ENCODE results near the gene UBE2QL1.
"Not testable (repeated sequence)": the region's sequence is repeated elsewhere in the genome, so short reads cannot be mapped to it uniquely, and the experiment has no call there.

UBE2QL1 gene

DNA sequence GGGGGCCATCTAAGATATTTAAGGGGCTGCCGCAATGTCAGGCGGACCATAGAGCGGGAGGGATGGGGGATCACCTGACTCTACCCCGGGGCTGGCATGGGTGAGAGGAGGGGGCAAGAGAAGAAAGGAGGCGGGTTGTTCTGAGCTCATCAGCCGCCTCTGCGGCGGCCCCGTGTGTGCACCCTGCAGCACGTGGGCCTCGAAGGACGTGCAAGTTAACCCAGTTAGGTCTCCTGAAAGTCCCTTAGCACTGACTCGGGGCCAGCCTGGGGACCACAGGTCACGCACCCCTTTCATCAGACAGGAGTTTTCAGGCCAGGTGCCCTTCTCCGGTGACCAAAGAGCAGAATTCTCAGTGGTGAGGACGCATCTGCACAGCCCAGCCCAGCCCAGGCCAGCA is 58.0 kb downstream of the UBE2QL1 start:
- TF ChIP-seq, protein P1, sequence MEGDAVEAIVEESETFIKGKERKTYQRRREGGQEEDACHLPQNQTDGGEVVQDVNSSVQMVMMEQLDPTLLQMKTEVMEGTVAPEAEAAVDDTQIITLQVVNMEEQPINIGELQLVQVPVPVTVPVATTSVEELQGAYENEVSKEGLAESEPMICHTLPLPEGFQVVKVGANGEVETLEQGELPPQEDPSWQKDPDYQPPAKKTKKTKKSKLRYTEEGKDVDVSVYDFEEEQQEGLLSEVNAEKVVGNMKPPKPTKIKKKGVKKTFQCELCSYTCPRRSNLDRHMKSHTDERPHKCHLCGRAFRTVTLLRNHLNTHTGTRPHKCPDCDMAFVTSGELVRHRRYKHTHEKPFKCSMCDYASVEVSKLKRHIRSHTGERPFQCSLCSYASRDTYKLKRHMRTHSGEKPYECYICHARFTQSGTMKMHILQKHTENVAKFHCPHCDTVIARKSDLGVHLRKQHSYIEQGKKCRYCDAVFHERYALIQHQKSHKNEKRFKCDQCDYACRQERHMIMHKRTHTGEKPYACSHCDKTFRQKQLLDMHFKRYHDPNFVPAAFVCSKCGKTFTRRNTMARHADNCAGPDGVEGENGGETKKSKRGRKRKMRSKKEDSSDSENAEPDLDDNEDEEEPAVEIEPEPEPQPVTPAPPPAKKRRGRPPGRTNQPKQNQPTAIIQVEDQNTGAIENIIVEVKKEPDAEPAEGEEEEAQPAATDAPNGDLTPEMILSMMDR (IDR thresholded peaks at IDR 0.05; ENCODE audit: borderline replicate concordance, insufficient read depth, low read depth, low read length), result no peak
- H3K4me3 ChIP-seq (ENCODE audit: low read depth, low read length), result no peak overlapping the region

DNA sequence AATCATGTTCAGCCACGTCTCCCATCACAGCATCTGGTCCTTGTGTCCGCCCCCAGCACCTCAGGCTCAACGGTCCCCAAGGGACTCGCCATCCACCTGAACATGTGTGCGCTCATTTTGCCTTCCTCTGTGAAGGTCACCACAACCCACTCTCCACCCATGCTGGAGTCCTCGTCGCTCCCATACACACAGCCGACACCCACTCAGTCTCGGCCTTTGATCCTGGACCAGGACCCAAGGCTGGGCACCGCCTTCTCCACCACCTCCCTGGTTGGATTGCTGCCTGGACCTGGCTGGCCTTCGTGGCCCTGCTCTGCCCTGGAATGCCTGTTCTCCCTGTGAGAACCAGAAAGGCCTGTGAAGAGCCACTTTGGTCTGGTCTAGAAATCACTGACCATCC is 60.3 kb downstream of the UBE2QL1 start:
- TF ChIP-seq, protein P1 (IDR thresholded peaks at IDR 0.05; ENCODE audit: borderline replicate concordance, insufficient read depth, low read depth, low read length), result no peak
- no peak overlapping the region for H3K4me3 ChIP-seq (ENCODE audit: low read depth, low read length)

- H3K4me3 ChIP-seq (ENCODE audit: low read depth, low read length), result no peak overlapping the region
- TF ChIP-seq, protein P1 (IDR thresholded peaks at IDR 0.05; ENCODE audit: borderline replicate concordance, insufficient read depth, low read depth, low read length), result no peak
Measured at GRCh38 chr5:6510132-6510531, 61.5 kb downstream of the UBE2QL1 start.

GRCh38 chr5:6510973-6511372 is 62.3 kb downstream of the UBE2QL1 start:
- H3K4me3 ChIP-seq (ENCODE audit: low read depth, low read length), result no peak overlapping the region
- TF ChIP-seq, protein P1 (IDR thresholded peaks at IDR 0.05; ENCODE audit: borderline replicate concordance, insufficient read depth, low read depth, low read length), result no peak

DNA sequence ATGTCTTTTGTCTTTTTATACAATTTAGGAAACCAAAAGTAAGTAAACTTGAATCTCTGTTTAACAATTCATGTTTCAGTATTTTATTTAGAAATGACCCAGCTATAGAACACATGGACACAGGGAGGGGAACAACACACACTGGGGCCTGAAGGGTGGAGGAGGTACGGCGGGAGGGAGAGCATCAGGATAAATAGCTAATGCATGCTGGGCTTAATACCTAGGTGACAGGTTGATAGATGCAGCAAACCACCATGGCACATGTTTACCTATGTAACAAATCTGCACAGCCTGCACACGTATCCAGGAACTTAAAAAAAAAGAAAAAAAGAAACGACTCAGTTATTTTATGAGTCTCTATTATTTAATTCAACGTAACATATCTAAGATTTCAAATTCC is 67.2 kb downstream of the UBE2QL1 start:
- H3K4me3 ChIP-seq (ENCODE audit: low read depth, low read length), result not testable (repeated sequence)

DNA sequence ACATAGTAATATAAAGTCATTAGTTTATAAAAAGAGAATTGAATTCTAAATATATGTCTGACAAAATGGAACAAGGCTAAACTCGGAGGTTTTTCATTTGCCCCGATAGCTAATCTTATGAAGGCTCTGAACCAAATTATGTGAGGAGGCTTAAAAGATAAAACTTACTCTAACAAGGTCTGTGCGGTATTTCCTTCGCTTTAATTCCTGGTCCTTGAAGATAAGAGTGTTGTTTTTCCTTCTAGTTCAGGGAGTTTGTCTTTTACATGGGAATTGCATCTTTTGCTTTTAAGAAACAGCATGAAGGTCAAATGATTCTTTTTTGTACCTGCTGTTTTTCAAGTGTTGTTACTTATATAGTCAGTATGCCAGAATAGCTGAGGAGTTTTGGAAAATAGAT is 68.2 kb downstream of the UBE2QL1 start:
- TF ChIP-seq, protein P1 (IDR thresholded peaks at IDR 0.05; ENCODE audit: borderline replicate concordance, insufficient read depth, low read depth, low read length), result no peak
- H3K4me3 ChIP-seq (ENCODE audit: low read depth, low read length), result no peak overlapping the region

DNA sequence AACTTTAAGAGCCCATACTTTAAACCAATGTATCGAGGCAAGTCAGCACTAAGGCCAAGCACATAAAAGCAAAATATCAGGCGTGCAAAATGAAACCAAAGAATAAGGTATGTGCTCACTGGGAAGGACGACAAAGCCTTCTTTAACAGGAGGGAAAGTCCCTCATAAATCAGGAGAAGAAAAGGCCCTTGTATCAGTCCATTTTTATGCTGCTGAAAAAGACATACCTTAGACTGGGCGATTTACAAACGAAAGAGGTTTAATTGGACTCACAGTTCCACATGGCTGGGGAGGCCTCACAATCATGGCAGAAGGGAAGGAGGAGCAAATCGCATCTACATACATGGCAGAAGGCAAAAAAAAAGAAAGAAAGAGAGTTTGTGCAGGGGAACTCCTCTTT is 68.9 kb downstream of the UBE2QL1 start:
- no peak overlapping the region for H3K4me3 ChIP-seq (ENCODE audit: low read depth, low read length)
- TF ChIP-seq, protein P1 (IDR thresholded peaks at IDR 0.05; ENCODE audit: borderline replicate concordance, insufficient read depth, low read depth, low read length), result no peak

All from GM12875 (cell line).